HCT116 (cell line): Measurements from ENCODE around the gene NFATC1. TPM values are rescaled to one million over a fixed set of nuclear protein-coding genes. Genes with fewer than 3 reads are reported as not detected.

ENCODE experiments used
- ATAC-seq: fragments of 200-7000 bp; cut with Tn5 transposase; 2 replicates; pipeline ENCODE4 v1.9.1; 2020; ENCODE audit warnings: mild to moderate bottlenecking, moderate library complexity
- BruUV-seq: library from RNA; stranded (reverse); fragments of 400-500 nt; replicated peaks from 2 replicates; lab custom pipeline; 2021; lab: Mats Ljungman, UMichigan
- CTCF ChIA-PET: fragments of 300-600 bp; sonication (Branson Sonifier 250); formaldehyde crosslinking; loops from one replicate; lab custom pipeline; 2021; ENCODE audit warnings: antibody characterized with exemption; lab: Charles Lee
- POLR2A ChIA-PET: fragments of 300-600, 350-600 bp; sonication (Branson Sonifier 250); formaldehyde crosslinking; loops from one replicate; lab custom pipeline; 2021; ENCODE audit warnings: antibody characterized with exemption; lab: Charles Lee
- RAD21 ChIA-PET, 2 experiments: fragments of 300-600 bp; sonication (Branson Sonifier 250); formaldehyde crosslinking; loops; one replicate each; lab custom pipeline; 2023; ENCODE audit warnings: low total read pairs in 2 of 2; ENCODE audit not compliant: uncharacterized antibody in 2 of 2, unreplicated experiment in 2 of 2, low non-redundant PET in 1 of 2; lab: Charles Lee
- DNase-seq: peaks from one replicate; pipeline ENCODE4 v3.0.0-alpha.2; 2010; ENCODE audit warnings: low read depth, low spot score
- H2AFZ ChIP-seq: fragments of 200-600 bp; shearing (Covaris generic), sonication (generic); 2 replicates; pipeline ENCODE4 v1.6.1; 2017; ENCODE audit warnings: low read depth, mixed run types, mixed read lengths, antibody characterized with exemption, low read length; ENCODE audit not compliant: poor library complexity, severe bottlenecking
- H3K27ac ChIP-seq: 2 replicates; pipeline ENCODE4 v1.5.1; 2012; ENCODE audit warnings: low read depth, low read length
- H3K27me3 ChIP-seq: fragments of 200-600 bp; sonication (generic); 2 replicates; pipeline ENCODE4 v1.6.1; 2016; ENCODE audit warnings: mixed run types, low read length, mixed read lengths; ENCODE audit not compliant: insufficient read depth
- H3K36me3 ChIP-seq, 2 experiments: fragments of 200-500 bp in 1 of 2; fragments of 200-600 bp in 1 of 2; sonication (Bioruptor generic) in 1 of 2; sonication (generic) in 1 of 2; 2 replicates each; pipeline versions ENCODE4 v1.5.1 to v1.6.1; 2014 to 2016; ENCODE audit warnings: low read length in 2 of 2, inconsistent platforms in 1 of 2, mixed read lengths in 1 of 2, mixed run types in 1 of 2; ENCODE audit not compliant: insufficient read depth in 2 of 2, control insufficient read depth in 1 of 2
- H3K4me1 ChIP-seq, 2 experiments: fragments of 200-600 bp in 1 of 2; sonication (generic) in 1 of 2; 2 replicates each; pipeline versions ENCODE4 v1.5.1 to v1.6.1; 2012 to 2017; ENCODE audit warnings: low read length in 2 of 2, inconsistent platforms in 1 of 2, mild to moderate bottlenecking in 1 of 2, mixed read lengths in 1 of 2, mixed run types in 1 of 2, moderate library complexity in 1 of 2; ENCODE audit not compliant: insufficient read depth in 2 of 2, control insufficient read depth in 1 of 2
- H3K4me2 ChIP-seq: fragments of 200-600 bp; sonication (generic); 2 replicates; pipeline ENCODE4 v1.6.1; 2017; ENCODE audit warnings: mixed run types, low read length, mixed read lengths
- H3K4me3 ChIP-seq, 2 experiments: fragments of 200-600 bp in 1 of 2; sonication (generic) in 1 of 2; replicated peaks in 1 of 2; 2 replicates each; pipeline ENCODE4 v1.5.1; 2011 to 2016; ENCODE audit warnings: low read length in 2 of 2, control low read depth in 1 of 2, low read depth in 1 of 2, mild to moderate bottlenecking in 1 of 2, mixed read lengths in 1 of 2, mixed run types in 1 of 2
- H3K79me2 ChIP-seq: fragments of 200-600 bp; sonication (generic); 2 replicates; pipeline ENCODE4 v1.6.1; 2017; ENCODE audit warnings: mild to moderate bottlenecking, mixed run types, low read length, moderate library complexity, mixed read lengths; ENCODE audit not compliant: insufficient read depth
- H3K9ac ChIP-seq: fragments of 200-600 bp; sonication (generic); 2 replicates; pipeline ENCODE4 v1.6.1; 2016; ENCODE audit warnings: low read length, mixed read lengths
- H3K9me2 ChIP-seq: fragments of 200-600 bp; sonication (generic), shearing (Covaris generic); 2 replicates; pipeline ENCODE4 v1.6.1; 2017; ENCODE audit warnings: mixed run types, mild to moderate bottlenecking, moderate library complexity; ENCODE audit not compliant: insufficient read depth
- H3K9me3 ChIP-seq, 2 experiments: fragments of 200-500 bp in 1 of 2; fragments of 200-600 bp in 1 of 2; sonication (Bioruptor generic) in 1 of 2; sonication (generic) in 1 of 2; 2 replicates each; pipeline ENCODE4 v1.6.1; 2014 to 2017; ENCODE audit warnings: low read length in 2 of 2, mixed read lengths in 2 of 2, inconsistent platforms in 1 of 2, low read depth in 1 of 2, mild to moderate bottlenecking in 1 of 2, mixed run types in 1 of 2, moderate library complexity in 1 of 2; ENCODE audit not compliant: control insufficient read depth in 1 of 2, insufficient read depth in 1 of 2
- H4K20me1 ChIP-seq: fragments of 200-600 bp; sonication (generic), shearing (Covaris generic); 2 replicates; pipeline ENCODE4 v1.6.1; 2017; ENCODE audit warnings: mixed run types, mild to moderate bottlenecking, moderate library complexity; ENCODE audit not compliant: insufficient read depth
- ELF1 ChIP-seq: IDR thresholded peaks from 2 replicates; pipeline ENCODE4 v1.6.1; 2012; ENCODE audit warnings: low read depth, borderline replicate concordance
- POLR2A ChIP-seq: IDR thresholded peaks from 2 replicates; pipeline ENCODE4 v1.7.0; 2011; ENCODE audit warnings: borderline replicate concordance; ENCODE audit not compliant: insufficient read depth, insufficient read length; ENCODE audit errors: extremely low read depth
- RAD21 ChIP-seq: IDR thresholded peaks from 2 replicates; pipeline ENCODE4 v1.6.1; 2012; ENCODE audit warnings: low read depth, mild to moderate bottlenecking
- SP1 ChIP-seq: IDR thresholded peaks from 2 replicates; pipeline ENCODE4 v1.6.1; 2012; ENCODE audit warnings: low read depth
- SRF ChIP-seq: IDR thresholded peaks from 2 replicates; pipeline ENCODE4 v1.6.1; 2012; ENCODE audit warnings: low read depth
- TCF7L2 ChIP-seq: IDR thresholded peaks from 2 replicates; pipeline ENCODE4 v1.7.0; 2011; ENCODE audit warnings: borderline replicate concordance, inconsistent platforms; ENCODE audit not compliant: insufficient read depth, insufficient read length; ENCODE audit errors: extremely low read depth
- intact Hi-C: fragments of 100-400 bp; cut with micrococcal nuclease; formaldehyde crosslinking; loops from 2 replicates; pipeline ENCODE4 v1.10.0; 2022
- total RNA-seq: library from RNA; stranded (reverse); gene quantifications from one replicate; pipeline ENCODE4 v1.2.1, GENCODE V29; 2021; ENCODE audit not compliant: unreplicated experiment
- TF ChIP-seq, protein P1 (sequence below): IDR thresholded peaks from 2 replicates; pipeline ENCODE4 v1.6.1; 2012
- TF ChIP-seq, protein P2 (sequence below), 3 experiments: fragments of 200-600 bp in 1 of 3; sonication (generic) in 1 of 3; IDR thresholded peaks in 2 of 3; conservative IDR thresholded peaks in 1 of 3; 2 replicates each; pipeline ENCODE4 v1.5.1; 2012 to 2017; ENCODE audit warnings: low read depth in 2 of 3, low read length in 2 of 3, antibody characterized with exemption in 1 of 3, borderline replicate concordance in 1 of 3, control low read depth in 1 of 3, mild to moderate bottlenecking in 1 of 3, mixed read lengths in 1 of 3, mixed run types in 1 of 3, moderate library complexity in 1 of 3; ENCODE audit not compliant: insufficient read depth in 1 of 3
- TF ChIP-seq, protein P3 (sequence below): IDR thresholded peaks from 2 replicates; pipeline ENCODE4 v1.6.1; 2011; ENCODE audit warnings: mild to moderate bottlenecking, low read length, moderate library complexity; ENCODE audit not compliant: insufficient replicate concordance; ENCODE audit errors: extremely low read depth

Gene NFATC1
- total RNA-seq, 1 experiment from 2014 or later = 20.8 TPM

DNA sequence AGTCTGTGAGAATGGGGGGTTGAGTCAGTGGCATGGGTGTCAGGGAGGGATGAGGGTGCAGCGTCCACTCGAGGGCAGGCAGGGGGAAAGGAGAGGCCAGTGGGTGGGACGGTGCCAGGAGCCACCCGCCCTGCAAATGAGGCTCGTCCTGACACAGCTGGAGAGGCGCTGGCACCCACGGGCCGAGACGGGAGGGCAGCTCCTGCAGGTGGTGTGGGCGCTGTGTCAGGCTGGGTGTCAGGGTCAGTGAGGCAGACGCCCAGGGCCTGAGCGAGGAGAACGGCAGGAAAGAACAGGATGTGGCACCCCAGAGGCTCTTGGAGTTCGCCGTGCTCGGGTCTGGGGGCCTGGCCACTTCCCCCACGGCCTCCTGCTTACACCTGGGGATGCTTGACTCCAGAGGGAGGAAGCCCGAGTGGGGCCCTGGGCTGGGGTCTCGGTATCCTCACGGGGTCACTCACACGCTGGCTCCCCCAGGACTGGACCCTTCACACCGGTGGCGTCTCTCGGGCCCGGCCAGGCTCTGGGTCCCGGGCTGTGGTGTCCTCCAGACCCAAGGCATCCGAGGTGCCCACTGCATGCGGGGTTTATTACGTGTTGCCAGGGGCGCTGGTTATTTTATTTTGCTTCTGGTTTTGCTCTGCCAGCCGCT, 153.4 kb downstream of the NFATC1 start (continued):
- TF ChIP-seq, protein P1, sequence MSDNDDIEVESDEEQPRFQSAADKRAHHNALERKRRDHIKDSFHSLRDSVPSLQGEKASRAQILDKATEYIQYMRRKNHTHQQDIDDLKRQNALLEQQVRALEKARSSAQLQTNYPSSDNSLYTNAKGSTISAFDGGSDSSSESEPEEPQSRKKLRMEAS = no peak
- TF ChIP-seq ELF1 = no peak
- no peak for TF ChIP-seq SRF

DNA sequence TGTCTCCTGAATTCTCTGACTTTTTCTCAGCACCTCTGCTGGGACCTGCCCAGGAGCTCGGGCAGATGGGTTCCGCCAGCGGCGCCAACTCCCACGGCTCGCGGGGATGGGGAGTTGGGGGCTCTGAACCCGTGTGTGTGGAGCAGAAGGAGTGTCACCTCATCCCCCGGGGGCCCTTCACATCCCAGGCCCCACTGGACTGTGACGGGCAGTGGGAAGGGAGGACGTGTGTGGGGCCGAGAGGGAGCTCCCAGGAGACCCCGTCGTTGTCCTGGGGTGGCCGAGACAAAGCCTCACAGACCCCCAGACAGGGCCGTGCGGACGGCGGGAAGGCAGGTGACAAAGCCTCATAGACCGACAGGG, 153.9 kb downstream of the NFATC1 start:
- no peaks in the 10 kb centered on the region for H3K27me3 ChIP-seq
- TF ChIP-seq ELF1 (no peak), TCF7L2 (no peak), POLR2A (no peak), RAD21 (no peak), SP1 (no peak), SRF (no peak)
- TF ChIP-seq, protein P1 = no peak
- TF ChIP-seq, protein P2, sequence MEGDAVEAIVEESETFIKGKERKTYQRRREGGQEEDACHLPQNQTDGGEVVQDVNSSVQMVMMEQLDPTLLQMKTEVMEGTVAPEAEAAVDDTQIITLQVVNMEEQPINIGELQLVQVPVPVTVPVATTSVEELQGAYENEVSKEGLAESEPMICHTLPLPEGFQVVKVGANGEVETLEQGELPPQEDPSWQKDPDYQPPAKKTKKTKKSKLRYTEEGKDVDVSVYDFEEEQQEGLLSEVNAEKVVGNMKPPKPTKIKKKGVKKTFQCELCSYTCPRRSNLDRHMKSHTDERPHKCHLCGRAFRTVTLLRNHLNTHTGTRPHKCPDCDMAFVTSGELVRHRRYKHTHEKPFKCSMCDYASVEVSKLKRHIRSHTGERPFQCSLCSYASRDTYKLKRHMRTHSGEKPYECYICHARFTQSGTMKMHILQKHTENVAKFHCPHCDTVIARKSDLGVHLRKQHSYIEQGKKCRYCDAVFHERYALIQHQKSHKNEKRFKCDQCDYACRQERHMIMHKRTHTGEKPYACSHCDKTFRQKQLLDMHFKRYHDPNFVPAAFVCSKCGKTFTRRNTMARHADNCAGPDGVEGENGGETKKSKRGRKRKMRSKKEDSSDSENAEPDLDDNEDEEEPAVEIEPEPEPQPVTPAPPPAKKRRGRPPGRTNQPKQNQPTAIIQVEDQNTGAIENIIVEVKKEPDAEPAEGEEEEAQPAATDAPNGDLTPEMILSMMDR (IDR thresholded peaks at IDR 0.05 in 2 of 3, conservative IDR thresholded peaks at IDR 0.05 in 1 of 3; ENCODE audit: borderline replicate concordance in 1 of 3, insufficient read depth in 1 of 3, low read depth in 2 of 3, low read length in 2 of 3) = no peak
- TF ChIP-seq, protein P3, sequence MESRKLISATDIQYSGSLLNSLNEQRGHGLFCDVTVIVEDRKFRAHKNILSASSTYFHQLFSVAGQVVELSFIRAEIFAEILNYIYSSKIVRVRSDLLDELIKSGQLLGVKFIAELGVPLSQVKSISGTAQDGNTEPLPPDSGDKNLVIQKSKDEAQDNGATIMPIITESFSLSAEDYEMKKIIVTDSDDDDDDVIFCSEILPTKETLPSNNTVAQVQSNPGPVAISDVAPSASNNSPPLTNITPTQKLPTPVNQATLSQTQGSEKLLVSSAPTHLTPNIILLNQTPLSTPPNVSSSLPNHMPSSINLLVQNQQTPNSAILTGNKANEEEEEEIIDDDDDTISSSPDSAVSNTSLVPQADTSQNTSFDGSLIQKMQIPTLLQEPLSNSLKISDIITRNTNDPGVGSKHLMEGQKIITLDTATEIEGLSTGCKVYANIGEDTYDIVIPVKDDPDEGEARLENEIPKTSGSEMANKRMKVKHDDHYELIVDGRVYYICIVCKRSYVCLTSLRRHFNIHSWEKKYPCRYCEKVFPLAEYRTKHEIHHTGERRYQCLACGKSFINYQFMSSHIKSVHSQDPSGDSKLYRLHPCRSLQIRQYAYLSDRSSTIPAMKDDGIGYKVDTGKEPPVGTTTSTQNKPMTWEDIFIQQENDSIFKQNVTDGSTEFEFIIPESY = no peak
- TF ChIP-seq, all 23 proteins: peak for 0
- ATAC-seq (no peak), DNase-seq (no peak)
- peaks cover 2 to 9% of the 10 kb centered on the region in 2 experiments; a peak in 3 of 4 replicates for H3K4me1 ChIP-seq
- ChIA-PET CTCF (no interaction called here), POLR2A (no interaction called here), RAD21 (no interaction called here)
- H3K4me3 ChIP-seq = no peak overlapping the region
- H4K20me1 ChIP-seq = no peaks in the 10 kb centered on the region
- no peaks in the 10 kb centered on the region for H3K9me2 ChIP-seq
- no peaks in the 10 kb centered on the region for H3K79me2 ChIP-seq
- H3K36me3 ChIP-seq = no peaks in the 10 kb centered on the region
- no peaks in the 10 kb centered on the region for H3K9me3 ChIP-seq
- H3K9ac ChIP-seq = no peak overlapping the region
- no peak overlapping the region for H3K27ac ChIP-seq
- no peak overlapping the region for H2AFZ ChIP-seq
- BruUV-seq = no TSS peak
- H3K4me2 ChIP-seq = no peak overlapping the region
- intact Hi-C loops = no loop called here
